ENCODE measurements around the gene CHRNB2.

DNA sequence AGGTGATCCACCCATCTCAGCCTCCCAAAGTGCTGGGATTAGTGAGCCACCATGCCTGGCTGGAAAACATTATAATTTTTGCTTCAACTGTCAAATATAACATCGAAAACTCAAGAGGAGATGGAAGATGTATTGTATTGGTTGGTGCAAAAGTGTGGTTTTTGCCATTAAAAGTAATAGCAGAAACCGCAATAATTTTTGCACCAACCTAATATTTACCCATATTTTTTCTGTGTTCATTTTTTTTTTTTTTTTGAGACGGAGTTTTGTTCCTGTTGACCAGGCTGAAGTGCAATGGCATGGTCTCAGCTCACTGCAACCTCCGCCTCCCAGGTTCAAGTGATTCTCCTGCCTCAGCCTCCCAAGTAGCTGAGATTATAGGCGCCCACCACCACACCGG lies 38.3 kb upstream of the CHRNB2 start:
- no peak for TF ChIP-seq POLR2AphosphoS5 (IDR thresholded peaks at IDR 0.05)
- TF ChIP-seq, protein P1, sequence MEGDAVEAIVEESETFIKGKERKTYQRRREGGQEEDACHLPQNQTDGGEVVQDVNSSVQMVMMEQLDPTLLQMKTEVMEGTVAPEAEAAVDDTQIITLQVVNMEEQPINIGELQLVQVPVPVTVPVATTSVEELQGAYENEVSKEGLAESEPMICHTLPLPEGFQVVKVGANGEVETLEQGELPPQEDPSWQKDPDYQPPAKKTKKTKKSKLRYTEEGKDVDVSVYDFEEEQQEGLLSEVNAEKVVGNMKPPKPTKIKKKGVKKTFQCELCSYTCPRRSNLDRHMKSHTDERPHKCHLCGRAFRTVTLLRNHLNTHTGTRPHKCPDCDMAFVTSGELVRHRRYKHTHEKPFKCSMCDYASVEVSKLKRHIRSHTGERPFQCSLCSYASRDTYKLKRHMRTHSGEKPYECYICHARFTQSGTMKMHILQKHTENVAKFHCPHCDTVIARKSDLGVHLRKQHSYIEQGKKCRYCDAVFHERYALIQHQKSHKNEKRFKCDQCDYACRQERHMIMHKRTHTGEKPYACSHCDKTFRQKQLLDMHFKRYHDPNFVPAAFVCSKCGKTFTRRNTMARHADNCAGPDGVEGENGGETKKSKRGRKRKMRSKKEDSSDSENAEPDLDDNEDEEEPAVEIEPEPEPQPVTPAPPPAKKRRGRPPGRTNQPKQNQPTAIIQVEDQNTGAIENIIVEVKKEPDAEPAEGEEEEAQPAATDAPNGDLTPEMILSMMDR (IDR thresholded peaks at IDR 0.05 in 8 of 11, conservative IDR thresholded peaks at IDR 0.05 in 3 of 11): no peak

Measured in spleen (tissue), 7 donors.